Upper lobe of left lung (tissue), 4 donors: ENCODE data around the gene CPVL.

ENCODE experiments used
- CTCF ChIP-seq, 6 experiments: fragments of 450-650 bp in 4 of 6; fragments of 200-600 bp in 2 of 6; sonication (generic) in 2 of 6; IDR thresholded peaks; one replicate each; pipeline ENCODE4 v1.5.1; 2016 to 2019; ENCODE audit warnings: antibody characterized with exemption in 6 of 6
- EP300 ChIP-seq, 4 donors: sonication (generic); formaldehyde crosslinking; IDR thresholded peaks; one replicate each; pipeline ENCODE4 v1.5.1; 2017; ENCODE audit warnings: antibody characterized with exemption in 4 of 4, control low read depth in 2 of 4
- POLR2A ChIP-seq, 4 donors: fragments of 450-650 bp; IDR thresholded peaks; one replicate each; pipeline ENCODE4 v1.5.1; 2016 to 2017; ENCODE audit warnings: antibody characterized with exemption in 4 of 4, mild to moderate bottlenecking in 2 of 4
- POLR2AphosphoS5 ChIP-seq, 2 donors: sonication (generic); formaldehyde crosslinking; IDR thresholded peaks; one replicate each; pipeline ENCODE4 v1.5.1; 2017; ENCODE audit warnings: antibody characterized with exemption in 2 of 2

GRCh38 chr7:28957751-28958234 lies 188.5 kb downstream of the CPVL start:
- no peak for TF ChIP-seq CTCF (IDR thresholded peaks at IDR 0.05)
- no peak for TF ChIP-seq POLR2A (IDR thresholded peaks at IDR 0.05)
- TF ChIP-seq EP300 (IDR thresholded peaks at IDR 0.05), result no peak
- TF ChIP-seq POLR2AphosphoS5 (IDR thresholded peaks at IDR 0.05), result no peak
